Right hindlimb (tissue), 1 donor: Measurements from ENCODE around the gene SLC25A48.

ENCODE experiments used
- DNase-seq: peaks from one replicate; pipeline ENCODE4 v3.0.0-alpha.2; 2018

Gene SLC25A48

GRCh38 chr5:135937245-135937911 lies 102.9 kb downstream of the SLC25A48 start:
- DNase-seq = no peak
